ENCODE results near the gene GLE1. TPM values are rescaled to one million over a fixed set of nuclear protein-coding genes. Genes with fewer than 3 reads are reported as not detected.
"Not testable (repeated sequence)": the region's sequence is repeated elsewhere in the genome, so short reads cannot be mapped to it uniquely, and the experiment has no call there.

Gene GLE1
- total RNA-seq, 2 donors from 2014 or later, result 14.7 to 16.6 TPM

DNA sequence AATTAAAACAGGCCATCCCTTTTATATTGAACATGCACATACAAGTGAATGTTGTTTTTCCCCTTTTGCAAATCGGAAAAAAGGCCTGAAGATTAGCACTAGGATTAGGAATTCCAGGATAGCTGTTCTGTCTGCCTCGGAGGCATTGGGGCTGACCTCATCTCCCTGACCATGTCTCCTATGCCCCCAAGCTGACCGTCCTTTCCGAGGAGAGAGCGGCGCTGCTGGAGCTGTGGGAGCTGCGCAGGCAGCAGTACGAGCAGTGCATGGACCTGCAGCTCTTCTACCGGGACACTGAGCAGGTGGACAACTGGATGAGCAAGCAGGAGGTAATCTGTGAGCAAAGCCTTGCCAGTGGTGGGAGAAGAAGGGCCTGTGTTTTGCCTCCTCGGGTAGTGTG is 76.2 kb downstream of the GLE1 start:
- H3K27me3 Mint-ChIP-seq (ENCODE audit: insufficient read depth), result no peaks in the 10 kb centered on the region
- no peak overlapping the region for H3K27ac Mint-ChIP-seq
- H3K4me3 ChIP-seq (ENCODE audit: low read length), result no peak overlapping the region
- H3K36me3 ChIP-seq (ENCODE audit: control insufficient read depth, insufficient read depth, low read length), result peaks cover 98% of the 10 kb centered on the region
- no peaks in the 10 kb centered on the region for H3K27me3 ChIP-seq (ENCODE audit: control insufficient read depth, insufficient read depth, low read length, poor library complexity, severe bottlenecking)
- H3K4me1 Mint-ChIP-seq, result no peaks in the 10 kb centered on the region
- peaks cover 94% of the 10 kb centered on the region for H3K36me3 Mint-ChIP-seq (ENCODE audit: low read depth)
- no peaks in the 10 kb centered on the region for H3K4me1 ChIP-seq (ENCODE audit: control insufficient read depth, insufficient read depth, low read length)
- H3K9ac ChIP-seq (ENCODE audit: extremely low read depth, low read length, poor library complexity, severe bottlenecking), result no peak overlapping the region
- 95 to 96% methylated on average over 9 to 10 of the region's 10 CpGs for WGBS, 2 experiments (ENCODE audit: insufficient coverage in 1 of 2, insufficient read length in 1 of 2)
- TF ChIP-seq, protein P1, sequence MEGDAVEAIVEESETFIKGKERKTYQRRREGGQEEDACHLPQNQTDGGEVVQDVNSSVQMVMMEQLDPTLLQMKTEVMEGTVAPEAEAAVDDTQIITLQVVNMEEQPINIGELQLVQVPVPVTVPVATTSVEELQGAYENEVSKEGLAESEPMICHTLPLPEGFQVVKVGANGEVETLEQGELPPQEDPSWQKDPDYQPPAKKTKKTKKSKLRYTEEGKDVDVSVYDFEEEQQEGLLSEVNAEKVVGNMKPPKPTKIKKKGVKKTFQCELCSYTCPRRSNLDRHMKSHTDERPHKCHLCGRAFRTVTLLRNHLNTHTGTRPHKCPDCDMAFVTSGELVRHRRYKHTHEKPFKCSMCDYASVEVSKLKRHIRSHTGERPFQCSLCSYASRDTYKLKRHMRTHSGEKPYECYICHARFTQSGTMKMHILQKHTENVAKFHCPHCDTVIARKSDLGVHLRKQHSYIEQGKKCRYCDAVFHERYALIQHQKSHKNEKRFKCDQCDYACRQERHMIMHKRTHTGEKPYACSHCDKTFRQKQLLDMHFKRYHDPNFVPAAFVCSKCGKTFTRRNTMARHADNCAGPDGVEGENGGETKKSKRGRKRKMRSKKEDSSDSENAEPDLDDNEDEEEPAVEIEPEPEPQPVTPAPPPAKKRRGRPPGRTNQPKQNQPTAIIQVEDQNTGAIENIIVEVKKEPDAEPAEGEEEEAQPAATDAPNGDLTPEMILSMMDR (conservative IDR thresholded peaks at IDR 0.05), result no peak
- no peaks in the 10 kb centered on the region for H3K9me3 Mint-ChIP-seq
- H3K9me3 ChIP-seq (ENCODE audit: control insufficient read depth, low read length), result no peaks in the 10 kb centered on the region
- DNase-seq, result no peak
- H3K4me3 Mint-ChIP-seq, result no peak overlapping the region
- H3K27ac ChIP-seq (ENCODE audit: low read depth, low read length), result no peak overlapping the region

DNA sequence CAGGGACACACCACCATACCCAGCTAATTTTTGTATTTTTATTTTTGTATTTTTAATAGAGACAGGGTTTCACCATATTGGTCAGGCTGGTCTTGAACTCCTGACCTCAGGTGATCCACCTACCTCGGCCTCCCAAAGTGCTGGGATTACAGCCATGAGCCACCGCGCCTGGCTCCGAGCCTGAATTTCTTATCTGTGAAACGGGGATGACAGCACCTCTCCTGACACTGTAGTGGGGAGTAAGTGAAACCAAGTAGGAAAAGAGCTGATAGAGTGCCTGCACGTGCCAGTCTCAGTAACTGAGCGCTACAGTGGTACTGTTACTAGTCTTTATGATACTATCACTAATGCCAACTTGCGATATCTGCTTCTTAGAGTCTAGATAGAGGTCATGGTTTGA is 80.6 kb downstream of the GLE1 start:
- peaks cover 91% of the 10 kb centered on the region for H3K36me3 ChIP-seq (ENCODE audit: control insufficient read depth, insufficient read depth, low read length)

DNA sequence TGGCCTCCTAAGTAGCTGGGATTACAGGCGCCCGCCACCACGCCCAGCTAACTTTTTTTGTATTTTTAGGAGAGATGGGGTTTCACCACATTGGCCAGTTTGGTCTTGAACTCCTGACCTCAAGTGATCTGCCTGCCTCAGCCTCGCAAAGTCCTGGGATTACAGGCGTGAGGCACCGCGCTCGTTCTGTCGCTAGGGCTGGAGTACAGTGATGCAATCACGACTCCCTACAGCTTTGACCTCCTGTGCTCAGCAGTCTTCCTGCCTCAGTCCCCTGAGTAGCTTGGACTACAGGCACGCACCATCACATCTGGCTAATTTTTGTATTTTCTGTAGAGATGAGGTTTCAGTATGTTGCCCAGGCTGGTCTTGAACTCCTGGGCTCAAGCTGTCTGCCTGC is 82.4 kb downstream of the GLE1 start:
- not testable (repeated sequence) for H3K9ac ChIP-seq (ENCODE audit: extremely low read depth, low read length, poor library complexity, severe bottlenecking); H3K9me3 ChIP-seq (ENCODE audit: control insufficient read depth, low read length); H3K27me3 ChIP-seq (ENCODE audit: control insufficient read depth, insufficient read depth, low read length, poor library complexity, severe bottlenecking); H3K4me1 Mint-ChIP-seq; H3K4me1 ChIP-seq (ENCODE audit: control insufficient read depth, insufficient read depth, low read length); H3K27ac ChIP-seq (ENCODE audit: low read depth, low read length); DNase-seq; H3K4me3 ChIP-seq (ENCODE audit: low read length); H3K4me3 Mint-ChIP-seq; H3K9me3 Mint-ChIP-seq; H3K27me3 Mint-ChIP-seq (ENCODE audit: insufficient read depth)
- Mint-ChIP-seq H3K36me3 (ENCODE audit: low read depth) (peaks cover 84% of the 10 kb centered on the region), H3K27ac (peak overlapping the region; percentile 39)
- WGBS, 2 experiments (ENCODE audit: insufficient coverage in 1 of 2, insufficient read length in 1 of 2), result 96 to 97% methylated on average over 8 to 11 of the region's 11 CpGs
- H3K36me3 ChIP-seq (ENCODE audit: control insufficient read depth, insufficient read depth, low read length), result peaks cover 89% of the 10 kb centered on the region

More for the DNA sequence above, 80.6 kb downstream of the GLE1 start:
- H3K4me1 ChIP-seq (ENCODE audit: control insufficient read depth, insufficient read depth, low read length); H3K9ac ChIP-seq (ENCODE audit: extremely low read depth, low read length, poor library complexity, severe bottlenecking); H3K27ac ChIP-seq (ENCODE audit: low read depth, low read length); H3K4me3 Mint-ChIP-seq; DNase-seq; H3K27me3 Mint-ChIP-seq (ENCODE audit: insufficient read depth); H3K9me3 Mint-ChIP-seq; H3K4me1 Mint-ChIP-seq; H3K4me3 ChIP-seq (ENCODE audit: low read length); H3K27me3 ChIP-seq (ENCODE audit: control insufficient read depth, insufficient read depth, low read length, poor library complexity, severe bottlenecking); H3K9me3 ChIP-seq (ENCODE audit: control insufficient read depth, low read length); H3K27ac Mint-ChIP-seq: not testable (repeated sequence)
- WGBS, 2 experiments (ENCODE audit: insufficient coverage in 1 of 2, insufficient read length in 1 of 2), result 96 to 98% methylated on average over 6 to 8 of the region's 8 CpGs
- peaks cover 85% of the 10 kb centered on the region for H3K36me3 Mint-ChIP-seq (ENCODE audit: low read depth)

DNA sequence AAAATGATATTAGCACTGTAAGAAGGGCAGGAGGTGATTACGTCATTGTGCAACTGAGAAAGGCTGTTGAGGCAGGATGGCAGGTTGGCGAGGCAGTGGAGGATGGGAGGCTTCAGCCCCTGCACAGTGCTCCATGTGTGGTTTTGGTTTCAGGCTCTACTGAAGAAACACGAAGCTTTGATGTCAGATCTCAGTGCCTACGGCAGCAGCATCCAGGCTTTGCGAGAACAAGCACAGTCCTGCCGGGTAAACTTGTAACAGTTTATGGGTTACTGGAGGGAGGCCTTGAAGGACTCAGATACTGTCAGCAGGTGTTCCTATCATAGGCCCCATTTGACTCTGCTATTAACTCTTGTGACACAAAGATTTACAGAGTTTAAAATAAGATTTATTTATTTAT is 82.9 kb downstream of the GLE1 start:
- H3K36me3 ChIP-seq (ENCODE audit: control insufficient read depth, insufficient read depth, low read length), result peaks cover 89% of the 10 kb centered on the region
- H3K9ac ChIP-seq (ENCODE audit: extremely low read depth, low read length, poor library complexity, severe bottlenecking), result no peak overlapping the region
- no peaks in the 10 kb centered on the region for H3K4me1 ChIP-seq (ENCODE audit: control insufficient read depth, insufficient read depth, low read length)
- DNase-seq, result no peak
- H3K27ac ChIP-seq (ENCODE audit: low read depth, low read length), result no peak overlapping the region
- Mint-ChIP-seq H3K27ac (no peak overlapping the region), H3K4me1 (no peaks in the 10 kb centered on the region), H3K36me3 (ENCODE audit: low read depth) (peaks cover 82% of the 10 kb centered on the region), H3K27me3 (ENCODE audit: insufficient read depth) (no peaks in the 10 kb centered on the region), H3K9me3 (no peaks in the 10 kb centered on the region), H3K4me3 (no peak overlapping the region)
- TF ChIP-seq, protein P1 (conservative IDR thresholded peaks at IDR 0.05), result no peak
- H3K9me3 ChIP-seq (ENCODE audit: control insufficient read depth, low read length), result no peaks in the 10 kb centered on the region
- H3K27me3 ChIP-seq (ENCODE audit: control insufficient read depth, insufficient read depth, low read length, poor library complexity, severe bottlenecking), result no peaks in the 10 kb centered on the region
- H3K4me3 ChIP-seq (ENCODE audit: low read length), result no peak overlapping the region
- WGBS, 2 experiments (ENCODE audit: insufficient coverage in 1 of 2, insufficient read length in 1 of 2), result 81 to 82% methylated on average over 6 of the region's 6 CpGs
